Panc1 (cell line): ENCODE data around the gene RANBP2. TPM values are rescaled to one million over a fixed set of nuclear protein-coding genes. Genes with fewer than 3 reads are reported as not detected.

Experiments
- ATAC-seq: fragments of 200-7000 bp; cut with Tn5 transposase; 2 replicates; pipeline ENCODE4 v1.9.1; 2020; ENCODE audit warnings: mild to moderate bottlenecking, moderate library complexity
- BruUV-seq: library from RNA; stranded (reverse); fragments of 400-500 nt; replicated peaks from 2 replicates; lab custom pipeline; 2021; lab: Mats Ljungman, UMichigan
- CTCF ChIA-PET: fragments of 300-600 bp; sonication (Branson Sonifier 250); formaldehyde crosslinking; loops from one replicate; lab custom pipeline; 2022; ENCODE audit warnings: antibody characterized with exemption; lab: Charles Lee
- POLR2A ChIA-PET: fragments of 300-600 bp; sonication (Branson Sonifier 250); formaldehyde crosslinking; loops from one replicate; lab custom pipeline; 2022; ENCODE audit warnings: antibody characterized with exemption; lab: Charles Lee
- DNase-seq: peaks from one replicate; pipeline ENCODE4 v3.0.0-alpha.2; 2010; ENCODE audit warnings: low read depth, low spot score
- H3K27ac ChIP-seq: 2 replicates; pipeline ENCODE4 v1.5.1; 2011; ENCODE audit warnings: mild to moderate bottlenecking, low read length, inconsistent platforms
- H3K27me3 ChIP-seq: fragments of 200-500 bp; sonication (Bioruptor generic); 2 replicates; pipeline ENCODE4 v1.6.0; 2014; ENCODE audit warnings: low read length, inconsistent platforms; ENCODE audit not compliant: control insufficient read depth, insufficient read depth
- H3K36me3 ChIP-seq: fragments of 200-500 bp; sonication (Bioruptor generic); 2 replicates; pipeline ENCODE4 v1.5.1; 2014; ENCODE audit warnings: inconsistent platforms, mild to moderate bottlenecking, low read length, moderate library complexity; ENCODE audit not compliant: control insufficient read depth, insufficient read depth
- H3K4me1 ChIP-seq: 2 replicates; pipeline ENCODE4 v1.5.1; 2011; ENCODE audit warnings: inconsistent platforms, mild to moderate bottlenecking, low read length, moderate library complexity; ENCODE audit not compliant: control insufficient read depth, insufficient read depth
- H3K4me3 ChIP-seq, 2 experiments: 2 replicates each; pipeline ENCODE4 v1.5.1; 2011 to 2012; ENCODE audit warnings: low read depth in 2 of 2, low read length in 2 of 2, mild to moderate bottlenecking in 2 of 2, inconsistent platforms in 1 of 2, moderate library complexity in 1 of 2
- H3K9me3 ChIP-seq: fragments of 200-500 bp; sonication (Bioruptor generic); 2 replicates; pipeline ENCODE4 v1.5.1; 2014; ENCODE audit warnings: low read depth, mild to moderate bottlenecking, inconsistent platforms, low read length, moderate library complexity; ENCODE audit not compliant: control insufficient read depth, insufficient read depth
- CTCF ChIP-seq: fragments of 450-650 bp; IDR thresholded peaks from 2 replicates; pipeline ENCODE4 v1.5.1; 2017; ENCODE audit warnings: mild to moderate bottlenecking
- POLR2AphosphoS5 ChIP-seq: IDR thresholded peaks from 2 replicates; pipeline ENCODE4 v1.6.1; 2012; ENCODE audit warnings: mild to moderate bottlenecking, low read depth, low read length, moderate library complexity
- REST ChIP-seq, 2 experiments: IDR thresholded peaks; 2 replicates each; pipeline ENCODE4 v1.6.1; 2011 to 2012; ENCODE audit warnings: low read depth in 2 of 2, control low read depth in 1 of 2, low read length in 1 of 2, mild to moderate bottlenecking in 1 of 2, moderate library complexity in 1 of 2; ENCODE audit not compliant: insufficient read depth in 1 of 2
- SIN3A ChIP-seq: IDR thresholded peaks from 2 replicates; pipeline ENCODE4 v1.6.1; 2012; ENCODE audit warnings: low read depth, mild to moderate bottlenecking, low read length, moderate library complexity, borderline replicate concordance; ENCODE audit not compliant: insufficient read depth
- TCF7L2 ChIP-seq: IDR thresholded peaks from 2 replicates; pipeline ENCODE4 v1.6.1; 2011; ENCODE audit warnings: mild to moderate bottlenecking, low read depth, low read length, inconsistent platforms
- in situ Hi-C: cut with HindIII; loops from 2 replicates; pipeline ENCODE4 v1.10.0; 2016; ENCODE audit warnings: low sequenced_read_pairs, low pct_unique_long_range_greater_than_20kb
- intact Hi-C: fragments of 100-400 bp; cut with micrococcal nuclease; formaldehyde crosslinking; loops from one replicate; pipeline ENCODE4 v1.10.0; 2022; ENCODE audit not compliant: unreplicated experiment
- total RNA-seq: library from RNA; stranded (reverse); gene quantifications from one replicate; pipeline ENCODE4 v1.2.1, GENCODE V29; 2021; ENCODE audit not compliant: unreplicated experiment

The RANBP2 gene
- total RNA-seq, 1 experiment from 2014 or later, result 92.1 TPM

GRCh38 chr2:108824316-108825070 is 105.2 kb downstream of the RANBP2 start:
- H3K36me3 ChIP-seq, result 0 out of 2 replicates have a peak, but pooled peaks cover 2% of the 10 kb centered on the region
- no peak overlapping the region for H3K4me3 ChIP-seq
- no peak for ATAC-seq
- intact Hi-C loops (no loop called here), in situ Hi-C loops (no loop called here)
- no peaks in the 10 kb centered on the region for H3K27me3 ChIP-seq
- CTCF ChIA-PET, result no interaction called here
- BruUV-seq, result no TSS peak
- no peaks in the 10 kb centered on the region for H3K4me1 ChIP-seq
- no peak for TF ChIP-seq SIN3A
- no peak for TF ChIP-seq TCF7L2
- no peak for TF ChIP-seq CTCF
- no peak overlapping the region for H3K27ac ChIP-seq
- peaks cover 9% of the 10 kb centered on the region; the same call in 1 of the 2 replicates for H3K9me3 ChIP-seq
- no peak for DNase-seq
- POLR2A ChIA-PET, result no interaction called here

GRCh38 chr2:108825254-108825653 is 106.0 kb downstream of the RANBP2 start:
- in situ Hi-C loops (no loop called here), intact Hi-C loops (no loop called here)
- Histone ChIP-seq H3K27me3 (no peaks in the 10 kb centered on the region), H3K4me3 (no peak overlapping the region), H3K4me1 (no peaks in the 10 kb centered on the region), H3K9me3 (0 out of 2 replicates have a peak, but pooled peaks cover 2% of the 10 kb centered on the region), H3K36me3 (0 out of 2 replicates have a peak, but pooled peaks cover 2% of the 10 kb centered on the region), H3K27ac (no peak overlapping the region)
- DNase-seq (no peak), ATAC-seq (no peak)
- no TSS peak for BruUV-seq
- POLR2A ChIA-PET, result no interaction called here
- TF ChIP-seq REST (IDR thresholded peaks at IDR 0.05; ENCODE audit: insufficient read depth in 1 of 2, low read depth in 2 of 2, low read length in 1 of 2), result no peak
- TF ChIP-seq SIN3A, result no peak
- no peak for TF ChIP-seq CTCF
- TF ChIP-seq TCF7L2, result no peak
- TF ChIP-seq POLR2AphosphoS5, result no peak
- CTCF ChIA-PET, result no interaction called here
